ENCODE data around the gene SPHKAP.
"Not testable (repeated sequence)": the region's sequence is repeated elsewhere in the genome, so short reads cannot be mapped to it uniquely, and the experiment has no call there.

SPHKAP gene

DNA sequence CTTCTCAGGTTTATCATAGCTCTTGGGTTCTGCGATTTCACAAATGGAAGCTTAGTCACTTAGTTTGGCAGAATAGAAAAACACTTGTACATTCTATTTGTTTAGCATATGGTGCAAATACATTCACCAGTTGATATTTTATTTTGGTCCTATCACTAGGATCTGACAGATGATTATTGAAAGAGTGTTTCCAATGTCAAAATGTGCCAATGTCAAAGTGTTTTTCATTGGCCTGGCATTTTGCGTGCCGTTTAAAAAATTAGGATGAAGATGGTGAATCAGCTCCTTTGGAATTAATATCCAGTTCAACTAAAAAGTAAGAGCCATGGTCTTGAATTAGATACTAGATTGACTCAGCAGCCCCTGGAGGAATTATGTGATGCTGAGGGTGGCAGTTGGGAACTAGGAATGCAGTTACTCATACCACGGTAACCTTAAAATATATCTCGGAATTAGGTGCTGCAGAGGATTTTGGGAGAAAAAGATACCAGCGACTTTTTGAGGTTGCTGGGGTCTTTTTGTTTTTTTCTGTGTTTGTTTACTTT lies 87.0 kb downstream of the SPHKAP start:
- no peak for DNase-seq (ENCODE audit: low spot score)

DNA sequence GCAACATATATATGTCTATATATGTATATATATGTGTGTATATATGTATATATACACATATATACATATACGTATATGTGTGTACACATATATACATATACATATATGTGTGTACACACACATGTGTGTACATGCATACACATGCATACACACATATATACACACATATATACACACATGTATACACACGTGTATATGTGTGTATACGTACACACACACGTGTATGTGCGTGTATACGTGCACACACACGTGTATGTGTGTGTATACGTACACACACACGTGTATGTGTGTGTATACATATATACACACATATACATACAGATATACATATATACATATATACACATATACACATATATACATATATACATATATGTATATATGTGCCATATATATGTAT lies 89.4 kb downstream of the SPHKAP start:
- no peak for DNase-seq (ENCODE audit: low spot score)

DNA sequence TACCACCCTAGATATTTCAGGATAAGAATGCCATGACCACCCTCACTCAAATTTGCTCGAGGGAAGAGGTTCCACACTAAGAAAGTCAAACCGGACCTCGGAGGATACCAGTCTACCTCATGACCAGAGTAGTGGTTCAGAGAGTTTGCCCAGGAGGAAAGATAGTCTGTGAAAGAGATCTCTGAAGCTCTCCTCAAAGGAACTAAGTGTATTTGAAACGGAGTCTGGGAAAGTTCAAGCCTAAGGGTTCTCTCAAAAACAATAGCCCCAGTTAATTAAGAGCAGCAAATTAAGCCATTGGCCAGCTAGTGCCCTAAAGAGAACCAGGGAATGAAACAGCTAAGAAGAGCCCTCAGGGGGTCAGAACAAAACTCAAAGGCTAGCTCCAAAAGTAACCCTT lies 94.9 kb downstream of the SPHKAP start:
- no peak for DNase-seq (ENCODE audit: low spot score)

DNA sequence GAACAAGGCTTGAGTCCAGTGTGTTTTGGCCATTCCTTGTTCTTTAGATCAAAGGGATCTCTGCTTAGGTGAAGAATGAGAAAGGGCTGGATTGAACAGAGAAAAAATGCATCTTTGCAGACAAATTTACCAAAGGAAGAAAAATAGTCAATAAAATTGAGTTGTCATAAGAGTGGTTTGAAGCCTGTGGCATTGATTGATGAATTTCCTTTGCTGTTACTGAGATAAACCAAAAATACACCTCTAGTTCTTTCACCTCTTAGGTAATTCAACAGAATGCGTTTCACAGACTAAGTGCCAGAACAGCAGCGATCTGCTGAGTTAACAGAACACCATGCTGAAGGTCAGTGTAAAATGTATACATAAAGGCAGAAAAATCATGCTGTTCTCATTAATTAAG lies 96.8 kb downstream of the SPHKAP start:
- DNase-seq (ENCODE audit: low spot score) = no peak

DNA sequence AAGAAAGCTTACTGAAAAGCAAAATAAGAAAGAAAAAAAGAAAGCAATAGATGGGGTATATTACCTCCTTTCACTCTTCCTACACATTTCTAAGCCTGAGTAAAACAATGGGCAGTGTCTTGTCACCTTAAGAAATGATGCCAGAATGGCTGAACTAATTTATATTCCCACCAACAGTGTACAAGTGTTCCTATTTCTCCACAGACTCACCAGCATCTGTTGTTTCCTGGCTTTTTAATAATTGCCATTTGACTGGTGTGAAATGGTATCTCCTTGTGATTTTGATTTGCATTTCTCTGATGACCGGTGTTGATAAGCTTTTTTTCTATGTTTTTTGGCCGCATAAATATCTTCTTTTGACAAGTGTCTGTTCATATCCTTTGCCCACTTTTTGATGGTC lies 98.4 kb downstream of the SPHKAP start:
- DNase-seq (ENCODE audit: low spot score) = no peak

DNA sequence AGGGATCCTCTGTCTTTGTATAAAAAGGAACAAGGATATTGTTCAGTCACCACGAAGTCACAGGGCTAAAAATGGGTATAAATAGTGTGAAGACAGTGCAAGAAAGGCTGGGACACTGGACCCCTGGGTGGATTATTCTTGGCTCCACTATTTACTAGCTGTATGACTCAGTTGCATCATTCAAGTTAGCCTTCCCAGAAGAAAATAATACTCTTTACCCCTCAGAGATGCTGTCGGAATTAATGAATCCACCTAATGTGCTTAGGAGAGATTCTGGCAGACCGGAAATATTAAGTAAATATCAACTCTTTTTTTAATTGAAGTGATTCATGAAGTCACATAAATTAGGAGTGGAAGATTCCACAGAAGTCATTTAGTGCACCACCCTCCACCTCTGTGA lies 98.9 kb downstream of the SPHKAP start:
- DNase-seq (ENCODE audit: low spot score) = no peak

DNA sequence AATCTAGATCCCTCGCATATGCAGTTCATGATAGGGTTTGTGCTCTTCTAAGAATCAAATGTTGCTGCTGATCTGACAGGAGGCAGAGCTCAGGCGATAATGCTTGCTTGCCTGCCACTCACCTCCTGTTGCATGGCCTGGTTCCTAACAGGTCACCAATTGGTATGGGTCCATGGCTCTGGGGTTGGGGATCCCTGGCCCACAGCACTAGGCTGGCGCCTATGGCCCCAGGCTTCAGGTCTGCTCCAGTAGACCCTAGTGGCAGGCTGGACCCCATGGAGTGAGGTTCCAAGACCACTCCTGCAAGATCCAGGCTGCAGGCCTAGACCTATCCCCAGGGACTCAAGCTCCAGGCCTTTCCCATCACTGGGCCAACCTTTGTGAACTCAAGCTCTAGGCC lies 102.3 kb downstream of the SPHKAP start:
- DNase-seq (ENCODE audit: low spot score) = no peak

DNA sequence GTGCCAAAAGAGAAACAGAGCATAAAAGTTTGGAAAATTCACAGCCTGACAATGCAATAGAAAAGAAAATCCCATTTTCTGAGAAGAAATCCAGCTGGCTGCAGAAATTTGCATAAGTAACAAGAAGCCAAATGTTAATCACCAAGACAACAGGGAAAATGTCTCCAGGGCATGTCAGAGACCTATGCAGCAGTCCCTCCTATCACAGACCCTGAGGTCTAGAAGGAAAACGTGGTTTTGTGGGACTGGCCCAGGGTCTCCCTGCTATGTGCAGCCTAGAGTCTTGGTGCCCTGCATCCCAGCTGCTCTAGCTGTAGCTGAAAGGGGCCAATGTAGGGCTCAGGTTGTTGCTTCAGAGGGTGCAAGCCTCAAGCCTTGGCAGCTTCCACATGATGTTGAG lies 104.8 kb downstream of the SPHKAP start:
- not testable (repeated sequence) for DNase-seq (ENCODE audit: low spot score)

DNA sequence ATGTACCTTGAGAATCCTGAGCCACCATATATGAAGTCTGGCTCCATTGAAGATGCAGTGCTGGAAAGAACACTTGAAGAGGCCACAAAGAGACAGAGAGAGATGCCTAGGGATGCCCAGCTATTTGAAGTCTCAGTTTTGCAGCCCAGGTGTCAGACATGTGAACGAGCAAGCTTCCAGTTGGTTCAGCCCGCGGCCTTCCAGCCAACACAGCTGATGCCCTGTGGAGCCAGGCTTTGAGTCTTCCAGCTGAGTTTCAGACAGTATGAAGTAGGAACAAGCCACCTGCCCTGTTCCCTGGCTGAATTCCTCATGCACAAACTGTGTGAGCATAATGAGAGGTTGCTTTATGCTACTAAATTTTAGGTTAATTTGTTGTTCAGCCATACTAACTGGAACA lies 108.8 kb downstream of the SPHKAP start:
- no peak for DNase-seq (ENCODE audit: low spot score)

DNA sequence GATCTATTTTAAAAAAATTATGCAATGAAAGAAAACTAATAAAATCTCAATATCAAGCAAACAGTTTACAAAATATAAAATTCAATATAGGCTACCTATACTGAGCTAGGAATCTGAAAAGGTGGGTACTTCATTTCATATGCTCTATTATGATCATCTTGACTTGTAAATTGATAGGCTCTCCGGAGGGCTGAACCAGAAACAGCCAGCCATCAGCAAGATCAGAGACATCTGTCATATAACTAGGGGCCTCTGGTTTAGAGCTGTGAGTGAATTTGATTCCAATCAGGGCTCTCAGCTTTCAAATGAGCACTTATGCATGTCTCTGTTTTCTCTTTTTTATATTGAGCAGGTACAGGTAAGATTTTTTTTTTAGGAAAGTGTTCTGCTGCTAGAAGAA lies 114.2 kb downstream of the SPHKAP start:
- DNase-seq (ENCODE audit: low spot score) = no peak

DNA sequence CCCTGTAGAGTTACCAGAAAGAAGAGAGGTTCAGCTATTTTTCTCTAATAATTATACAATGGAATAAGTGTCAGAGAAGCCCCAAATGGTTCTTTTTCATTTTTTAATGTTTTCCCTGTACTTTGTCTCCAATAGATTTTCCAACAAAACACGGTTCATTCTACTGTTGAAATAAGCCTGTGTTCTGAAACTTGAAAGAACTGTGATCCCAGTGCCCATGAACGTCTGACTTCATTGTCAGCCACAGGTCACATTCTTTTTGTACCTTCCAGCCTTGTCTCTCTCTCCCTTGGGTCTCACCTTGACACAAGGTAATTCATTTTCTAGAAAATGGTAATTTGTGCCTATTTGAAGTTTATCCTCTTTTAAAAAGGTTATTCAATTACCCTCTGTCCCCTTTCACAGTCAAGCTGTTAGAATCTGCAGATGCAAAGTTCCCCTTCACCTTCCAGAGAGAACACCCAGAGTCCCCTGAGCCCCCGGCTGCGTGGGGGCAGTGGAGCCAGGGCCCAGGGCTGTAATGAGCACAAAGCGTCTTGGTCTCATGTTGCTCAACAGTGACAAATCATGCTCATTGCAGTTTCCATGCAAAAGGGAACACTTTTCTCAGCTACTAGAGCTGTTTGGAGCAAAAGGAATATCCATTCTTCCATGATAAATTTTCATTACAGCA lies 115.2 kb downstream of the SPHKAP start:
- DNase-seq (ENCODE audit: low spot score) = no peak

DNA sequence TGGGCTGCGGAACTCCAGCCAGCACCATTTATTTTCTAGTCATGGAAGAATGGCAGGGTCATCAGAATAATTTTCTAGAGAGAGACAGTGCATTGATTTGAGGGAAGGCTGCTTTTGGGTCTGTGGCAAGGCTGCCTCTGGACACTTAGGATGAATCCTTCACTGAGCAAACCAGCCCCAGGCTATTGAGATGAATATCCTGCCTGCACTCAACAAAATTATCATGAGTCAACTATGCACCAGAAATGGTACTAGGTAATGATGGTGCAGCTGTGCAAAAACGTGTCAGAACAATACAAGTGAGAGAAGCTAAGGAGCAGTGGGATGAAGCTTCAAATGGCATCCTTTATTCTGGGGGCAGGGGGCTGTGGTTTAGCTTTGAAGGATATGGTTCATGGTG lies 115.8 kb downstream of the SPHKAP start:
- DNase-seq (ENCODE audit: low spot score) = no peak

DNA sequence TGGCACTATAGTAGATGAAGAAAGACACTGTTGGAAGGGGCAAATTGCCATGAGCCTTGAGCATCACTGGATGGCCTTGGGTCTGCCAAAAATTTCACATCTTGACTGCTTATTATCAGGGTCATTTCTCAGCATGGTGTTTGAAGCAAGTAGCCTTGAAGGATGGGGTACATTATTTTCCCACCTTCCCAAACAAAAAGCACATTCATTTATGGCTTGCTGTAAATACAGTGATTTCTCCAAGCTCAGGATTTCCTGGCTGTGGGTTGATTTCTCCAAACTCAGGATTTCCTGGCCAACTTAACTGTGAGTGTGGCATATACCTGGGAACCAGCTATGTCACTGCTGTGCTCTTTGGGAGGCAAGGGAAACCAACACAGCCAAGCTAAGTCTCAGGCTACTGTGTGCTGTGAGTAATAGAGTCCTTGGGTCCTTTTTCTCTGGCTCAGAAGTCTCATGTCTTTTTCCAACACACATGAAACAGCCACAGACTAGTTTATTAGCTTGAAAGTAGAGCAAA lies 116.6 kb downstream of the SPHKAP start:
- no peak for DNase-seq (ENCODE audit: low spot score)

DNA sequence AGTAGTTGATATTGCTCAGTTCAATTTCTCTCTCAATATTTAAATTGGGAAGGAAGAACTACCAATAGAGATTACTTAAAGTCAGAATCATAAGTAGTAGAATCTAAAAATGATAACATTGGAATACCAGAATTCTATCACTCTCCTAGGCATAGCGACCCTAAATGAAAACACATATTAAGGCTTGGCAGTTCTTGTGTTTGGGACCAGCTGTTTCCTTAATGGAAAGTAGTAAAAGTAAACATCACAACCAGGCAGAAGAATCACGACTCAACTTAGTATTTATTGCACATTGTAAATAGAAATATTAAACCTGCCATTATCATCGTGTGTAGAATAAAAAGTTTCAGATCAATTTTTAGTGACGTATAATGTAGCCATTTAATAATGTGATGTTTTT lies 117.5 kb downstream of the SPHKAP start:
- DNase-seq (ENCODE audit: low spot score) = no peak

DNA sequence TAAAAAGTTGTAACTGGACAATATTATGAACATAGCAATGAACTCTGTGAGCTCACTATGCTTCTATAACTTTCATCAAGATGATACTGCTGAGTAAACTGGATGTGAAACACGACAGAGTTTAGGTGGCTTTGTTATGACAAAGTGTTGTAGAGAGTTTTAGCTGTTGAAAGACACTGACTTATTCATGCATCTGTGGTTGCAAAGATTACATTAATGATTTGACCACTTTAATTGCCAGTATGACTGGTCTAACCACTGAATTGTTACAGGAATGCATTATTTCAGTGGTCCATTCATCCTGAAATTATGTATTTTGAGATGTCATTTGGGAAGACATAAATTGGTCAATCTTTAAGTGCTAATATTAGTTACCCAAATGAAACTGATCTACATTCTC lies 117.9 kb downstream of the SPHKAP start:
- DNase-seq (ENCODE audit: low spot score) = no peak

DNA sequence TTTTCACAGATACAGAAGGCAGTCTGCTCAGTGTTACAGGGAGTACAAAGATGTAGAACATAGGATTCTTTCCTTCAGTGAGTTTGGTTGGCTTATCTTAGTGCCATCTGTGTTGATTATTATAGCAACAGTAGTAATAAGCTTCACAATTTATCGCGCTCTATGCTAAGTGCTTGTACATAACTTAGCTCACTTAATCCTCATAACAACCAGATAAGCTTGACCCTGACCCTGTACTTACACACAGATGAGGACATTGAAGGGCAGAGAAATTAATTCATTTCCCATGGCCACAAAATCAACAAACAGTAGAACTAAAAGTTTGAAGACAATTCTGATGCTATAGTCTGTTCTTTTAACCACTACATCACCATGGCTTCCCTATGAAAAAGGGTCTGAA lies 121.8 kb downstream of the SPHKAP start:
- DNase-seq (ENCODE audit: low spot score) = no peak

DNA sequence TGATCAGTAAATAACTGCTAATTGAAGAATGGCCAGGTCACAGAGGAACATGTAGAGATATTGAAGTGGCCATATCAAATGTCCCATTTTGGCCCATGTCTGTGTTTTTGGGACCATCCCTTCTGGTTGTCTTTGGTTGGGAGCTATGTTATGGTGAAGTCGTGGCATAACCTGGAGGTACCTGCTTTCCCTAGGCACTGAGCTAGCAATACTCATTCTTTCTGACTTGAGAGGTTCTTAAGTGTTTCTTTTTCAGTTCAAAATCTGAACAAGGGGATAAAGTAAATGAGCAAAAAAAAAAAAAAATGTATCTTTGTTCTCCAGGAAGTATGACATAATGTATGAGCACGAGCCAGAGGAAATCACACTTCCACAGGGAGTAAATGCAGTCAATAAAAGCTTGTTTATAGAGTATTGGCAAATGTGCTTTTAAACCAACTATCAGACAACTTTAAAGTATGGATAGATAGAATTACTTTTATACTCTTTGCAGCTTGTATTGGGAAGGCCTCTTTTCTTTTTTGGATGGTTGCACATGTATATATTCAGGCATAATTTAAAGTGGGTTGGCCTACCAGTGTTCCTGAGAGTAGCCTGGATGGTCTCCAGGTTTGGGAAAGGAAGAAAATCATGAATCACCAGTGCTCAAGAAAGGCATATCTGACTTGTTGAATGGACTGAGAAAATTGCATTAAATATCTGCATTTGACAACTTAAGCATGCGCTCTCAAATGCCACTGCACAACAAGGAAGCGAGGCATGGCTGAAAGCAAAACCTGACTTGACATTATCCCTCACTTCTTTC lies 125.0 kb downstream of the SPHKAP start:
- DNase-seq (ENCODE audit: low spot score) = no peak

DNA sequence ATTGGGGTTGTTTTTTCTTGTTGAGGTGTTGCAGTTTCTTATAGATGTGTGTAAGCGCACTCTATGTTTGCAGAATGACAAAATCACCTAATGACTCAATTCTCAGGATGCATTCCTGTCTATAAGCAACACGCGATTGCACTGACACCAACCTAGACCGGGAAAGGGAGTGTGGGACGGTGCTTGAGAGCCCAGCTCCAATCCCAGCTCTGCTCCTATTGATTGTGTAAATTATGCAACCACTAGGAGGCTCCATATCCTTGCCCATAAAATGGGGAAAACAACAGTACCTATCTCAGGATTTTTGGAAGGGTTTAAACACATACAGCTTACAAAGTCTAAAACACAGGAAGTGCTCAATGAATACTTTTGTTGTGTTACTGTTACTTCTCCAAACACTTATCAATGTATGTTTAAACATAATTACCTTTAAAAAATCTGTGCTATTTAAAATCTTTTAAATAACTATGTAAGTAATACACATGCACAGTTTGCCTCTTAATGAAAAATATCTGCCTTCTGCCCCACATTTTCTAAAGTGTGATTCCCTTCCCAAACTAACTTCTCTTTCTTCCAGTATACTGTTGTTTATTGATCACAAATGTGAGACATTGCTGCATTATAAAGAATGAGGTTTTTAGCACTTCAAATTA lies 132.5 kb downstream of the SPHKAP start:
- no peak for DNase-seq (ENCODE audit: low spot score)

DNA sequence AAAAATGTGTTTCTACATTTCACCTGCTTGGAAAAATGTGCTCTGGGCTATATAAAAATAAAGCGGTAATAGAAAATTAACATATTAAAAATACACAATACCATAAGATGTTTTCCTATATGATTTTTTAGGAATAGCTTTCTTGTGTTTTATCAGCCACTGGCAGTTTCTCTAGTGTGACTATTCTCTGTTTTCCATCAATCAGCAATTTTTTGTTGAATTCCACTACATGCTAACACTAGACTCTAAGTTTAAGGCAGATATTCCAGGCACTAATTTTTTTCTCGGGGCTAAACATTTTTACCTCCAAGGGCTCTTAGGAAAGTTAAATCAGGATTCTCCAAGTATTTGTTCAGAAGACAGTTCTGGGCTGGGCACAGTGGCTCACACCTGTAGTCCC lies 140.5 kb downstream of the SPHKAP start:
- DNase-seq (ENCODE audit: low spot score) = no peak

DNA sequence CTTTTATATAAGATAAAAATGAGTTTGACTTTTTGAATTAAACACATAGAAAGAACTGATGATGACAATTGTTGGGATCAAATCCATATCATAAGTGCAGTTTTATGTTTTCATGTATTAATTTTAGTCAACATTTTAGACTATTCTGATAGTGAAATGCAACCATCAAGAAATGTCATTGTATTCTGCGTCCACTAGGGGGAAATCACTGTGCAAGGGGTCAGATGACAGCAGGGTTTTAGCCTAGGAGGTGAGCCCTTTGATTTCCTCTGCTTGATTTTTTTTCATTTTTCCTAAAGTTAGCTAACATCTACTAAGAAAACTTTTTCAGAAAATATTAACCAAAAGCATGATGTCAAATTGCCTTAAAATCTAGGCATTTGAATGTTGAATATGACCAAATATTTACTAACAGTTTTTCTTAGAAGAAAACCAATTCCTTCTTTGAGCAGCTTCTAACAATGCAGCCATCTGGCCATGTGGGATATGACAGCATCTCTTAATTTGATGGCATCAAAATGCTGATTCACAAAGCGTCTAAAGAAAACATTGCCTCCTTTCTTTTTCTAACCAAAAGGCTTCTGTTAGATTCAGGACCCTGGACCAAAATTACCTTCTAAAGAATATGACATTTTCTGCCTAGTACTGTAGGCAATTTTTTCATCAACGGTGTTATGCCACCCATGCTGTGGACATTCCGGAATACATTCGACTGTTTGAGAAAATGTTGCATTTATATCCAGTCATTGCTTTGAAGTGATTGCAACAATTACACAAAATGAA lies 141.5 kb downstream of the SPHKAP start:
- no peak for DNase-seq (ENCODE audit: low spot score)

DNA sequence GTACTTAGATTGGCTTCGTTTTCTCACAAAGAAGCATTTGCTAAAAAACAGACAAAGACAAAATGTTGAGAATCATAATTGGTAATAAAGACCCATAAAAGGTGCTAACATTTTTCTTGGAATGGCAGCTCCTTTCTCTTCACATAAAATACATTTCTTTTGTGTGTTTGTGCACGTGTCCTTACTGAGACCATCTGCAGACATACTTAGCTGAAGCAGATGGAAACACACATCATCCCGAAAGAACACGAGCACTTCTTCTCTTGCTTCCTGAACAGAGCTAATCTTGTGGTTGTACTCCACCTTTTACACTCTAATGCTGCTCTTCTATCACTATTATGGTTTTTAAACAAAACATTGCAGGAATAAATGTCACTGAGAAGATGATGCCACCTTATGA lies 142.5 kb downstream of the SPHKAP start:
- DNase-seq (ENCODE audit: low spot score) = no peak

DNA sequence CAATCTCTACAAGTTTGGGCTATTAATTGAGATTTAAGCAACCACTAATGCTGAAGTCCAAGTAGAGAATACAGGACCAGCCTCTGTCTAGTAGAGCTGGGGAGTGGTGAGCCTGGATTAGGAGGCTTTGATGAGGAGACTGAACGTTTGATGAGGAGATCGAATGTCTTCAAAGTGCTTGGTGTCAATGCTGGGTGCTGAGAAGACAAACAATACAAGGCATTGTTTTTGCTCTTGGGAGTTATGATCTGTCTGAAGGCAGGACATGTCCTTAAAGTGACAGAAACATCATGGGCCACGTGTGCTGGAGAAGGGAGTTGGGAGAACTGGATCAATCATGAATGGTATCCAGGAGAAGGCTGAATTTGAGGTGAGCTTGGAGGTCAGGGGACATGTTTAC lies 143.6 kb downstream of the SPHKAP start:
- DNase-seq (ENCODE audit: low spot score) = no peak

All from CD4-positive, alpha-beta T cell treated with Interleukin-6 at 100 ng/mL for 8 hours (primary cell).